CD8-positive, alpha-beta memory T cell (primary cell): ENCODE results near the gene DCST1. TPM values are rescaled to one million over a fixed set of nuclear protein-coding genes. Genes with fewer than 3 reads are reported as not detected.
A peak's percentile ranks its signal among the peaks of the same experiment; 100 is the strongest.

ENCODE experiments used
- CTCF ChIA-PET: fragments of 350-600 bp; sonication (Branson Sonifier 250); formaldehyde crosslinking; loops from one replicate; lab custom pipeline; 2021; ENCODE audit warnings: antibody characterized with exemption; lab: Charles Lee
- POLR2A ChIA-PET: fragments of 350-600 bp; sonication (Branson Sonifier 250); formaldehyde crosslinking; loops from one replicate; lab custom pipeline; 2021; ENCODE audit warnings: antibody characterized with exemption; lab: Charles Lee
- DNase-seq, 5 donors: peaks; one replicate each; pipeline versions ENCODE4 v3.0.0 to v3.0.0-alpha.2; 2020 to 2022; ENCODE audit warnings: mixed read lengths in 1 of 5
- H3K27ac ChIP-seq: one replicate; pipeline ENCODE4 v1.7.0; 2013; ENCODE audit warnings: low read depth, mild to moderate bottlenecking, low read length, moderate library complexity
- H3K27me3 ChIP-seq: 2 replicates; pipeline ENCODE4 v1.7.0; 2013; ENCODE audit warnings: low read length, mild to moderate bottlenecking; ENCODE audit not compliant: insufficient read depth, poor library complexity, severe bottlenecking
- H3K36me3 ChIP-seq: 2 replicates; pipeline ENCODE4 v1.7.0; 2013; ENCODE audit warnings: mild to moderate bottlenecking, low read length, moderate library complexity; ENCODE audit not compliant: insufficient read depth
- H3K4me1 ChIP-seq: 2 replicates; pipeline ENCODE4 v1.7.0; 2013; ENCODE audit warnings: mild to moderate bottlenecking, low read length, moderate library complexity; ENCODE audit not compliant: insufficient read depth
- H3K4me3 ChIP-seq: 2 replicates; pipeline ENCODE4 v1.7.0; 2013; ENCODE audit warnings: mild to moderate bottlenecking, low read length
- H3K9me3 ChIP-seq: 2 replicates; pipeline ENCODE4 v1.7.0; 2013; ENCODE audit warnings: mild to moderate bottlenecking, low read length
- H3K27ac Mint-ChIP-seq, 8 donors: one replicate each; pipeline ENCODE4 v1.8.0; 2020 to 2021; ENCODE audit warnings: mixed read lengths in 8 of 8, mild to moderate bottlenecking in 6 of 8, inconsistent platforms in 3 of 8, moderate library complexity in 3 of 8
- H3K27me3 Mint-ChIP-seq, 2 donors: one replicate each; pipeline ENCODE4 v1.8.0; 2020 to 2021; ENCODE audit warnings: mixed read lengths in 2 of 2, mild to moderate bottlenecking in 1 of 2, moderate library complexity in 1 of 2
- H3K36me3 Mint-ChIP-seq, 3 donors: one replicate each; pipeline ENCODE4 v1.8.0; 2020 to 2021; ENCODE audit warnings: mixed read lengths in 3 of 3, inconsistent platforms in 1 of 3, mild to moderate bottlenecking in 1 of 3
- H3K4me1 Mint-ChIP-seq, 3 donors: one replicate each; pipeline ENCODE4 v1.8.0; 2020 to 2021; ENCODE audit warnings: mixed read lengths in 3 of 3, inconsistent platforms in 1 of 3, mild to moderate bottlenecking in 1 of 3
- H3K4me3 Mint-ChIP-seq, 7 donors: one replicate each; pipeline ENCODE4 v1.8.0; 2020 to 2021; ENCODE audit warnings: mixed read lengths in 7 of 7, mild to moderate bottlenecking in 6 of 7, moderate library complexity in 4 of 7, inconsistent platforms in 2 of 7
- H3K9me3 Mint-ChIP-seq, 5 donors: one replicate each; pipeline ENCODE4 v1.8.0; 2020 to 2022; ENCODE audit warnings: mixed read lengths in 5 of 5, mild to moderate bottlenecking in 3 of 5, moderate library complexity in 2 of 5, inconsistent platforms in 1 of 5
- polyA plus RNA-seq: library from polyadenylated mRNA; unstranded; fragments of 300-500 nt; fragmentation: Illumina TruSeq; gene quantifications from one replicate; pipeline ENCODE4 v1.2.3, GENCODE V29; 2021
- total RNA-seq, 2 experiments: library from RNA; stranded (reverse); gene quantifications; one replicate each; pipeline ENCODE4 v1.2.3, GENCODE V29; 2021

Gene DCST1
- total and polyA plus RNA-seq, 3 experiments from 2014 or later = not detected

DNA sequence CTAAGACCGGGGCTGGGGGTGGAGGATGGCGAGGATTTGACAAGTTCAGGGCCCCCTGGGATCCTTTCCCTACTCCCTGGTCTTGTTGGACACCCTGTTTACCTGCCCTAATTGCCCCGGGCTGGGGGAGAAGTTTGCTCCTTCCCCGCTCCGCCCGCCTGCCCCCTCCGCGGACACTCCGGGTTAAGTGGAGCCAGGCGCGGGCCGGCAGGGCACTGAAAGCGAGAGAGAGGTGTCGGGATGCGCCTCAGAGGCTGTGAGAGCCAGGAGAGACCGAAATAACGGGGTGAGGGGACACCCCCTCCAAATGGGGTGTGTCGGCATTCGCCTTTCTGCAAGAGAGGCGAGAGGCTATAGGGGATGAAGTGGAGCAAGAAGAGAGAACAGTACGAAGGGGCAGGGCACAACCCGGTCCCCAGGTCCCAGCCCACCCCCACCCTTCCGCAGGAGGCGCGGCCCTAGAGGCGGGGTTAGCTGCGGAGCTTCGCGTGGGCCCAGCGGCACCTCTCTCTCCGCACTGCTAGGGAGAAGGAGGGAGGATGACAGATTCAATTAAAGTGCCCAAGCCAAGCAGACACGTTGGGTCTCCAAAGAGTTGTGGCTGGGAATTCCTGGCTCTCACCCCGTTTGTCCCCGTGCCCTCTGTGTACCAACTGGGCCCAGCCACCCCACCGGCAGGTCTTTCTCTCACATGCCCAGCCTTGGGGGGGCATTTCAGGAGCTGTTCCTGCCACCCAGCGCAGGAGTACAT is 48.9 kb downstream of the DCST1 start:
- H3K27me3 ChIP-seq = peaks cover 43% of the 10 kb centered on the region
- H3K9me3 ChIP-seq = no peaks in the 10 kb centered on the region
- H3K4me1 ChIP-seq = peaks cover 74% of the 10 kb centered on the region
- Mint-ChIP-seq H3K27ac (peak overlapping the region in 1 of 8 donors; percentile 26), H3K4me3 (peak overlapping the region in 6 of 7 donors; percentile 15 to 56 (median 42)), H3K9me3 (peaks cover 0 to 2% (median 0%) of the 10 kb centered on the region in 5 donors), H3K27me3 (peaks cover 39 to 44% of the 10 kb centered on the region in 2 donors), H3K36me3 (peaks cover 0 to 5% (median 2%) of the 10 kb centered on the region in 3 donors), H3K4me1 (peaks cover 41 to 72% (median 45%) of the 10 kb centered on the region in 3 donors)
- CTCF ChIA-PET = interaction anchor here (4.8 kb wide), 1 partner anchor 24 kb away, joined by 107 read pairs; the partner anchor contains the start of gene EFNA4
- POLR2A ChIA-PET = interaction anchor here (0.7 kb wide), 1 partner anchor 20 kb away, joined by 3 read pairs; no protein-coding TSS in a partner anchor
- H3K27ac ChIP-seq = no peak overlapping the region
- H3K4me3 ChIP-seq = peak overlapping the region; percentile 34
- H3K36me3 ChIP-seq = no peaks in the 10 kb centered on the region
- DNase-seq = no peak

DNA sequence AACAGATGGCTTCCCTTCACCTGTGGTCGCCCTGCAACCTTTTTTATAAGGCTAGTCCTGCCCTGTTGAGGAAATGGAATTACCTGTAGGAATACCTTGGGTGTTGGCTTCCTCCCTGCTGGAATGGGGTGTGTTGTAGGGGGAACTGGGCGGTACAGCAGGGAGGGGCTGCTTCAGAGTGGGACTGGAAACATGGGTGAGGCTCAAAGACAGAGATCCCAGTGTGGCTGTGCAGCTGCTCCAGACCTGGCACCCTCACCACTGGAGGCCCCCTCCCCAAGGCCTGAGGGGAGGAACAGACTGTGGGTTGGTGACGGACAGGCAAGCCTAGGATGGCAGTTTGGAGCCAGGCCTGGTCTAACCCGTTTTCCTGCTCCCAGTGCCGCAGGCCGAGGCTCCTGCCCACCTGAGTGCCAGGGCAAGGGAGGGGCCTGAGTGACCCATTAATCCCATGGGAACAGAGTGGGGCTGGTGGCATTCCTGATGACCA is 49.5 kb downstream of the DCST1 start:
- Histone ChIP-seq H3K27me3 (peaks cover 43% of the 10 kb centered on the region), H3K4me1 (peaks cover 72% of the 10 kb centered on the region), H3K27ac (no peak overlapping the region), H3K4me3 (no peak overlapping the region), H3K36me3 (no peaks in the 10 kb centered on the region), H3K9me3 (no peaks in the 10 kb centered on the region)
- POLR2A ChIA-PET = interaction anchor here (0.7 kb wide), 1 partner anchor 21 kb away, joined by 3 read pairs; no protein-coding TSS in a partner anchor
- no peak for DNase-seq
- Mint-ChIP-seq H3K36me3 (peaks cover 0 to 5% (median 2%) of the 10 kb centered on the region in 3 donors), H3K9me3 (peaks cover 0 to 2% (median 0%) of the 10 kb centered on the region in 5 donors), H3K27ac (no peak overlapping the region), H3K4me1 (peaks cover 41 to 65% (median 45%) of the 10 kb centered on the region in 3 donors), H3K27me3 (peaks cover 39 to 44% of the 10 kb centered on the region in 2 donors), H3K4me3 (peak overlapping the region in 2 of 7 donors; percentile 50 to 65)
- CTCF ChIA-PET = interaction anchor here (2.5 to 4.8 kb wide), 4 partner anchors 8 to 38 kb away, joined by 14 to 107 read pairs (median 43); partner anchors contain the start of gene EFNA4

DNA sequence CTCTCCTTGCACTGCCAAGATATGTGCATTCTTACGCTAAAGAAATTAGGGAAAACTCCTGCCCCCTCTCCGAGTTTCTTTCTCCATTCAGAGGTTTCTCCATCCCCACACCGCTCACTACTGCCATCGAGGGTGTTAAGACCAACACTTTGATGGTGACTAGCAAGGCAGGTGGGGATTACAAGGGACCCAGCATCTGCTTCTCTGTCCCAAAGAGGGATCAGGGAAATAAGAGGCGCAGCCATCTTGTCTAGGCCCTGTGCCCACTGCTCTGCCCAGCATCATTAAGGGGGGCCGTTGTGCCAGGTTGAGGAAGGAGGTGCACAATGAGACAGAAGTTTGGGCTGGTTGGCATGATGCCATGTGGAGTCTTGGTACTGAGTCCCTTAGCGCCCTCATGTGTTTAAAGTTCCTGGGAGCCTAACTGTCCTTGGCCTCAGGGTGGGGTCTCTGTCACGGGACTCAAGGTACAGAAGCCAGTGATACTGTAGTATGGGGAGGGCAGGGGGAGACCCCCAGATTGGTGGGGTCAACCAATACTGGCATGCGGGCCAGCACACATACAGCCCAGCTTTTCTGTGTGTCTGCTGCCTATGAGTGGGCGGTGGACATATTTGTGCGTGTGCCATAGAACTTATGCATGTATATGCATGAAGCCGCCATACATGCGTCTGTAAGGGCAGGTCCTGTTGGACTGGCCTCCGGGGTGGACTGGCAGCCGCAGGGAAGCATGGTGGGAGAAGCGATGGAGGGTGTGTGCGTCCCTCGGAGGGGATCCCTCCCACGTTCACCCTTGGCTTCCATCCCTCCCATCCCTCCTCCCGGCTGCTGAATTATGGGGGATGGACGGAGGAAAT is 50.5 kb downstream of the DCST1 start:
- H3K27me3 Mint-ChIP-seq = peaks cover 39 to 44% of the 10 kb centered on the region in 2 donors
- peak in 1 of 5 donors; percentile 58 for DNase-seq
- Histone ChIP-seq H3K9me3 (no peaks in the 10 kb centered on the region), H3K36me3 (no peaks in the 10 kb centered on the region), H3K27me3 (peaks cover 43% of the 10 kb centered on the region), H3K27ac (no peak overlapping the region), H3K4me1 (peaks cover 65% of the 10 kb centered on the region), H3K4me3 (peak overlapping the region; percentile 99)
- H3K36me3 Mint-ChIP-seq = peaks cover 0 to 5% (median 2%) of the 10 kb centered on the region in 3 donors
- ChIA-PET CTCF (interaction anchor here (0.8 to 4.8 kb wide), 25 partner anchors 8 to 525 kb away, joined by 3 to 107 read pairs (median 5); partner anchors contain the start of genes ADAM15, DPM3, EFNA4 and FLAD1), POLR2A (interaction anchor here (1.0 to 2.2 kb wide), 6 partner anchors 13 to 110 kb away, joined by 3 to 15 read pairs (median 4); partner anchors contain the start of gene EFNA4)
- peak overlapping the region; percentile 86 to 98 (median 92) for H3K4me3 Mint-ChIP-seq
- peaks cover 0 to 2% (median 0%) of the 10 kb centered on the region in 5 donors for H3K9me3 Mint-ChIP-seq
- H3K4me1 Mint-ChIP-seq = peaks cover 41 to 59% (median 44%) of the 10 kb centered on the region in 3 donors
- H3K27ac Mint-ChIP-seq = peak overlapping the region in 6 of 8 donors; percentile 17 to 97 (median 82)

DNA sequence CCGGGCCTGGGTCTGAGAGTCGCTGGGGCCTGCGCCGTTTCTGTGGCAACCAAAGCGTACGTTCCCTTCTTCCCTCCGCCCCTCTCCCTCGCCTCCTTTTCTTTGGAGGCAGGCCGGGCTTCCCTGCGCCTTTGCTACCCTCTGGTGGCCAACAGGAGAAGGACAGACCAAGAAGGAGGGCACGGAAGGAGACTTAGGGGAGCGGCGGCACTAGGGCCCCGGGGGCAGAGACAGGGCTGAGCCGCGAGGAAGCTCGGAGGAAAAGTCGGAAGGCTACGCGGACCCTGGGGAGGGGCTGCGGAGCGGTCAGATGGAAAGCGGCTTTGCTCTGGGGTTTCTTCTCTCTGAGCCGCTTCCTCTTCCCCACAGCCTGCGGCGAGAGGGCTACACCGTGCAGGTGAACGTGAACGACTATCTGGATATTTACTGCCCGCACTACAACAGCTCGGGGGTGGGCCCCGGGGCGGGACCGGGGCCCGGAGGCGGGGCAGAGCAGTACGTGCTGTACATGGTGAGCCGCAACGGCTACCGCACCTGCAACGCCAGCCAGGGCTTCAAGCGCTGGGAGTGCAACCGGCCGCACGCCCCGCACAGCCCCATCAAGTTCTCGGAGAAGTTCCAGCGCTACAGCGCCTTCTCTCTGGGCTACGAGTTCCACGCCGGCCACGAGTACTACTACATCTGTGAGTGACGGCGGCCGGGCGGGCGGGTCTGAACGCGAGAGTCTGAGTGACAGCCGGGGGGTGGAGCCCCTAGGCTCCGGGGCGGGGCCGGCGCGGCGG is 51.3 kb downstream of the DCST1 start:
- H3K4me3 Mint-ChIP-seq = peak overlapping the region; percentile 86 to 98 (median 92)
- no peaks in the 10 kb centered on the region for H3K36me3 ChIP-seq
- peaks cover 0 to 2% (median 0%) of the 10 kb centered on the region in 5 donors for H3K9me3 Mint-ChIP-seq
- H3K27ac Mint-ChIP-seq = peak overlapping the region; percentile 80 to 97 (median 94)
- peak overlapping the region; percentile 99 for H3K4me3 ChIP-seq
- peak; percentile 86 to 95 (median 90) for DNase-seq
- peaks cover 33 to 51% (median 36%) of the 10 kb centered on the region in 3 donors for H3K4me1 Mint-ChIP-seq
- peaks cover 57% of the 10 kb centered on the region for H3K4me1 ChIP-seq
- peaks cover 40% of the 10 kb centered on the region for H3K27me3 ChIP-seq
- H3K27me3 Mint-ChIP-seq = peaks cover 34 to 36% of the 10 kb centered on the region in 2 donors
- peak overlapping the region; percentile 71 for H3K27ac ChIP-seq
- ChIA-PET CTCF (interaction anchor here (0.6 to 4.8 kb wide), 44 partner anchors 8 to 525 kb away, joined by 3 to 107 read pairs (median 4); partner anchors contain the start of genes ADAM15, DPM3, EFNA4 and FLAD1), POLR2A (interaction anchor here (0.6 to 2.2 kb wide), 11 partner anchors 14 to 1274 kb away, joined by 3 to 15 read pairs (median 4); partner anchors contain the start of genes EFNA4 and KRTCAP2)
- no peaks in the 10 kb centered on the region for H3K9me3 ChIP-seq
- peaks cover 0 to 5% (median 2%) of the 10 kb centered on the region in 3 donors for H3K36me3 Mint-ChIP-seq

DNA sequence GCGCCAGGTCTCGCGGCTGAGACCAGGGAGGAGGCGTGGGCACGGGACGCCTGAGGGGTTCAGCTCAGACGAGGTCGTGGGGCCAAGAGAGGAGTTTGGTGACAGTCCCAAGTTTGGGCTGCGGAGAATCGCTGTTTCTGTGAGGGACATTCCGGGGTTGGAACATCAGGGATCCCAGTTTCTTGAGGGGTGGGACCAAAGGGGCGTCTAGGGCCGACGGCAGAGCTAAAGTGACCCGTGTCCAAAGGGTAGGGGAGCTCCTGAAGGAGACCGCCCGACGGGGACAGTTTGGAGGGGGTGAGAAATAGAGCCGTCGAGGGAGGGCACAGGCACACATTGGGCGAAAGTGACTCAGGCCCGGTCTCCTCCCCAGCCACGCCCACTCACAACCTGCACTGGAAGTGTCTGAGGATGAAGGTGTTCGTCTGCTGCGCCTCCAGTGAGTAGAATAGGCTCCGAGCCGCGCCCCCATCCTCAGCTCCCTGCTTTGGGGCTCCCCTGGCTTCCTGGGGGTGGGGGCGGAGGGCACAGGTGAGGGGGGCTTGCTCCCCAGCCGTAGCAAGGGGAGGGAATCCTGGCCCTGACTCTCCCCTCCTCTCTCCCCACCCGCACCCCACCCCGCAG is 52.0 kb downstream of the DCST1 start:
- Mint-ChIP-seq H3K36me3 (peaks cover 0 to 5% (median 2%) of the 10 kb centered on the region in 3 donors), H3K4me3 (peak overlapping the region; percentile 86 to 98 (median 92)), H3K27ac (peak overlapping the region; percentile 80 to 97 (median 94)), H3K4me1 (peaks cover 32 to 45% (median 34%) of the 10 kb centered on the region in 3 donors), H3K9me3 (peaks cover 0 to 2% (median 0%) of the 10 kb centered on the region in 5 donors), H3K27me3 (peaks cover 34 to 36% of the 10 kb centered on the region in 2 donors)
- DNase-seq = peak; percentile 59 to 86 (median 73)
- peak overlapping the region; percentile 99 for H3K4me3 ChIP-seq
- no peaks in the 10 kb centered on the region for H3K9me3 ChIP-seq
- CTCF ChIA-PET = interaction anchor here (0.6 to 4.8 kb wide), 37 partner anchors 9 to 526 kb away, joined by 3 to 107 read pairs (median 4); partner anchors contain the start of genes ADAM15, DPM3, EFNA4 and FLAD1
- POLR2A ChIA-PET = interaction anchor here (0.6 to 2.2 kb wide), 11 partner anchors 15 to 1275 kb away, joined by 3 to 15 read pairs (median 4); partner anchors contain the start of genes EFNA4, FLAD1 and KRTCAP2
- H3K27ac ChIP-seq = peak overlapping the region; percentile 71
- no peaks in the 10 kb centered on the region for H3K36me3 ChIP-seq
- peaks cover 37% of the 10 kb centered on the region for H3K27me3 ChIP-seq
- peaks cover 50% of the 10 kb centered on the region for H3K4me1 ChIP-seq

DNA sequence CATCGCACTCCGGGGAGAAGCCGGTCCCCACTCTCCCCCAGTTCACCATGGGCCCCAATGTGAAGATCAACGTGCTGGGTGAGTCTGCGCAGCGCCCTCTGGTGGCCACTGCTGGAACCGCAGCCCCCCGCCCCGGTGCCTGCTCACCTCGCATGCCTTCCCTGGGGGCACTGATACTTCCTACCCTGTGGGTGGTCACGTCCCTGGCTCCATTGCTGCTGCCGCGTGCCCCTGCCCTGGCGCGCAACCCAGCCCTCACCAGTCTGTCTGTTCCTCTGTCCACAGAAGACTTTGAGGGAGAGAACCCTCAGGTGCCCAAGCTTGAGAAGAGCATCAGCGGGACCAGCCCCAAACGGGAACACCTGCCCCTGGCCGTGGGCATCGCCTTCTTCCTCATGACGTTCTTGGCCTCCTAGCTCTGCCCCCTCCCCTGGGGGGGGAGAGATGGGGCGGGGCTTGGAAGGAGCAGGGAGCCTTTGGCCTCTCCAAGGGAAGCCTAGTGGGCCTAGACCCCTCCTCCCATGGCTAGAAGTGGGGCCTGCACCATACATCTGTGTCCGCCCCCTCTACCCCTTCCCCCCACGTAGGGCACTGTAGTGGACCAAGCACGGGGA is 52.6 kb downstream of the DCST1 start:
- Mint-ChIP-seq H3K27me3 (peaks cover 31 to 32% of the 10 kb centered on the region in 2 donors), H3K9me3 (peaks cover 0 to 2% (median 0%) of the 10 kb centered on the region in 5 donors), H3K4me1 (peaks cover 29 to 42% (median 34%) of the 10 kb centered on the region in 3 donors), H3K36me3 (peaks cover 0 to 5% (median 2%) of the 10 kb centered on the region in 3 donors), H3K27ac (peak overlapping the region in 2 of 8 donors; percentile 61 to 85), H3K4me3 (peak overlapping the region; percentile 23 to 89 (median 68))
- Histone ChIP-seq H3K27ac (no peak overlapping the region), H3K4me1 (peaks cover 46% of the 10 kb centered on the region), H3K27me3 (peaks cover 31% of the 10 kb centered on the region), H3K9me3 (no peaks in the 10 kb centered on the region), H3K4me3 (no peak overlapping the region), H3K36me3 (no peaks in the 10 kb centered on the region)
- ChIA-PET CTCF (interaction anchor here (0.6 to 4.8 kb wide), 15 partner anchors 9 to 165 kb away, joined by 3 to 107 read pairs (median 9); partner anchors contain the start of genes ADAM15, EFNA4 and KRTCAP2), POLR2A (interaction anchor here (0.7 to 2.2 kb wide), 2 partner anchors 22 to 103 kb away, joined by 4 to 15 read pairs; partner anchors contain the start of genes EFNA4 and FLAD1)
- peak; percentile 74 to 87 (median 76) for DNase-seq
